Vagina (tissue), 2 donors: Measurements from ENCODE around the gene NACC2.

ENCODE experiments used
- POLR2A ChIP-seq, 2 donors: fragments of 450-650 bp; IDR thresholded peaks; one replicate each; pipeline ENCODE4 v1.6.1; 2017; ENCODE audit warnings: antibody characterized with exemption in 2 of 2, mild to moderate bottlenecking in 2 of 2, moderate library complexity in 2 of 2
- POLR2AphosphoS5 ChIP-seq, 2 donors: sonication (generic); formaldehyde crosslinking; IDR thresholded peaks; one replicate each; pipeline ENCODE4 v1.9.0; 2017; ENCODE audit warnings: antibody characterized with exemption in 2 of 2, mild to moderate bottlenecking in 2 of 2, low read depth in 1 of 2; ENCODE audit not compliant: insufficient read depth in 1 of 2
- TF ChIP-seq, protein P1 (sequence below), 3 experiments: fragments of 450-650 bp in 2 of 3; fragments of 200-600 bp in 1 of 3; sonication (generic) in 1 of 3; IDR thresholded peaks; one replicate each; pipeline ENCODE4 v1.5.1; 2017 to 2019; ENCODE audit warnings: antibody characterized with exemption in 3 of 3, mild to moderate bottlenecking in 2 of 3, moderate library complexity in 2 of 3

DNA sequence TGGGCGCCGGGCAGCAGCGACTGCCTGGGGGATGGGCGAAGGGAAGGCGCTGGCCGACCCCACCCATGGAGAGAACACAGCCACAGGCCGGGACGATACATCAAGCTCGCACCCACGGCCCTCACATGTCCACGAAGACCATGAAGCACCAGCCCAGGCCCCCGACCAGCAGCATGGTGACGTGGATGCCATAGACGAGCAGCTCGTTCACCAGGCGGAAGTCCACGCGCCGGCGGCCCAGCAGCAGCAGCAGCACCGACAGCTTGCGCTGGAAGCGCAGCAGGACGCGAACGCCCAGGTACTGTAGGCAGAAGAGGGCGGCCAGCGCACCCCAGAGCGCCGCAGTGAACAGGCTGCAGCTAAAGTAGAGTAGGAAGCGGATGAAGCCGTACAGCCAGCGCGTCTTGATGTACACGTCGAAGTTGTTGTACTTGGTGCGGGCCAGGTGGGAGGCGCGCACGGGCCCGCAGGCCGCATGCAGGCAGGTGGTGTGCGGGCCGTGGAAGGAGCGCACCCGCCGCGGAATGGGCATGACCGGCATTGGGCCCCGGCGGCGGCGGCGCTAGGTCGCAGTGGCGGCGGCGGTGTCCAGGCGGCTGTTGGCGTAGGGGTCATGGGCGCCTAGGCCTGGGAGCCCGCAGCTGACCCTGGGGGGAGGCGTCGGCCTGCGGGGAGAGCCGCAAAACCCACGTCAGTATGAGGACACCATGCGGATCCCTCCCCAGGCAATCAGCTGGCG, 21.4 kb upstream of the NACC2 start:
- TF ChIP-seq, protein P1, sequence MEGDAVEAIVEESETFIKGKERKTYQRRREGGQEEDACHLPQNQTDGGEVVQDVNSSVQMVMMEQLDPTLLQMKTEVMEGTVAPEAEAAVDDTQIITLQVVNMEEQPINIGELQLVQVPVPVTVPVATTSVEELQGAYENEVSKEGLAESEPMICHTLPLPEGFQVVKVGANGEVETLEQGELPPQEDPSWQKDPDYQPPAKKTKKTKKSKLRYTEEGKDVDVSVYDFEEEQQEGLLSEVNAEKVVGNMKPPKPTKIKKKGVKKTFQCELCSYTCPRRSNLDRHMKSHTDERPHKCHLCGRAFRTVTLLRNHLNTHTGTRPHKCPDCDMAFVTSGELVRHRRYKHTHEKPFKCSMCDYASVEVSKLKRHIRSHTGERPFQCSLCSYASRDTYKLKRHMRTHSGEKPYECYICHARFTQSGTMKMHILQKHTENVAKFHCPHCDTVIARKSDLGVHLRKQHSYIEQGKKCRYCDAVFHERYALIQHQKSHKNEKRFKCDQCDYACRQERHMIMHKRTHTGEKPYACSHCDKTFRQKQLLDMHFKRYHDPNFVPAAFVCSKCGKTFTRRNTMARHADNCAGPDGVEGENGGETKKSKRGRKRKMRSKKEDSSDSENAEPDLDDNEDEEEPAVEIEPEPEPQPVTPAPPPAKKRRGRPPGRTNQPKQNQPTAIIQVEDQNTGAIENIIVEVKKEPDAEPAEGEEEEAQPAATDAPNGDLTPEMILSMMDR (IDR thresholded peaks at IDR 0.05), result no peak
- no peak for TF ChIP-seq POLR2AphosphoS5 (IDR thresholded peaks at IDR 0.05; ENCODE audit: insufficient read depth in 1 of 2, low read depth in 1 of 2)
- TF ChIP-seq POLR2A (IDR thresholded peaks at IDR 0.05), result no peak
